Testis (tissue), 3 donors: ENCODE data around the gene ANKRD9. TPM values are rescaled to one million over a fixed set of nuclear protein-coding genes. Genes with fewer than 3 reads are reported as not detected.

Source experiments
- DNase-seq: peaks from one replicate; pipeline ENCODE4 v3.0.0-alpha.2; 2019
- H3K27ac ChIP-seq, 2 donors: fragments of 200-600 bp; sonication (generic); one replicate each; pipeline ENCODE4 v1.5.1; 2019
- H3K27me3 ChIP-seq: fragments of 200-600 bp; sonication (generic); one replicate; pipeline ENCODE4 v1.5.1; 2019
- H3K36me3 ChIP-seq: fragments of 200-600 bp; sonication (generic); one replicate; pipeline ENCODE4 v1.5.1; 2017; ENCODE audit warnings: low read depth; ENCODE audit errors: missing control alignments
- H3K4me1 ChIP-seq: fragments of 200-600 bp; sonication (generic); one replicate; pipeline ENCODE4 v1.5.1; 2019
- H3K4me3 ChIP-seq, 2 donors: fragments of 200-600 bp; sonication (generic); one replicate each; pipeline ENCODE4 v1.5.1; 2017 to 2019
- H3K9me3 ChIP-seq: fragments of 200-600 bp; sonication (generic); one replicate; pipeline ENCODE4 v1.5.1; 2017
- CTCF ChIP-seq, 3 experiments: fragments of 450-650 bp in 2 of 3; fragments of 200-600 bp in 1 of 3; sonication (generic) in 1 of 3; IDR thresholded peaks; one replicate each; pipeline ENCODE4 v1.5.1; 2016 to 2019; ENCODE audit warnings: antibody characterized with exemption in 3 of 3, mild to moderate bottlenecking in 2 of 3, moderate library complexity in 1 of 3
- POLR2A ChIP-seq: fragments of 450-650 bp; IDR thresholded peaks from one replicate; pipeline ENCODE4 v1.6.1; 2017; ENCODE audit warnings: antibody characterized with exemption, mild to moderate bottlenecking, moderate library complexity
- WGBS, 2 donors: methylation state at CpG; one replicate each; pipeline ENCODE4 v1.1.5; 2018; 5-methylcytosine and 5-hydroxymethylcytosine counted together
- intact Hi-C: fragments of 100-400 bp; cut with DNase I; formaldehyde crosslinking; loops from one replicate; pipeline ENCODE4 v1.15.1; 2023; ENCODE audit warnings: low total_unique reads
- polyA plus RNA-seq: library from polyadenylated mRNA; stranded (reverse); fragments of 350-450 nt; fragmentation: Illumina TruSeq; extraction: RNeasy Lipid Tissue Mini Kit (QIAGEN cat#74804); gene quantifications from one replicate; pipeline ENCODE4 v1.2.3, GENCODE V29; 2014; ENCODE audit warnings: low read depth, low replicate concordance; ENCODE audit not compliant: insufficient read depth
- total RNA-seq, 2 donors: library from RNA; depleted of rRNA; stranded (reverse); fragments of >200 nt; gene quantifications; one replicate each; pipeline ENCODE4 v1.2.3, GENCODE V29; 2016

The ANKRD9 gene
- total and polyA plus RNA-seq, 3 donors from 2014 or later: 21.0 to 153 (median 88.7) TPM

GRCh38 chr14:102462391-102462790 is 47.2 kb downstream of the ANKRD9 start:
- 76 to 89% methylated on average over 4 of the region's 4 CpGs for WGBS, 2 donors
- no peak overlapping the region for H3K27ac ChIP-seq
- intact Hi-C loops: no loop called here
- H3K27me3 ChIP-seq: no peaks in the 10 kb centered on the region
- no peaks in the 10 kb centered on the region for H3K9me3 ChIP-seq
- no peaks in the 10 kb centered on the region for H3K36me3 ChIP-seq
- TF ChIP-seq CTCF (IDR thresholded peaks at IDR 0.05) (no peak), POLR2A (no peak)
- H3K4me3 ChIP-seq: no peak overlapping the region
- peaks cover 4% of the 10 kb centered on the region for H3K4me1 ChIP-seq
- no peak for DNase-seq

GRCh38 chr14:102461490-102462338 is 47.9 kb downstream of the ANKRD9 start:
- Histone ChIP-seq H3K4me3 (no peak overlapping the region), H3K27me3 (no peaks in the 10 kb centered on the region), H3K9me3 (no peaks in the 10 kb centered on the region), H3K4me1 (peaks cover 4% of the 10 kb centered on the region), H3K27ac (no peak overlapping the region), H3K36me3 (no peaks in the 10 kb centered on the region)
- no peak for TF ChIP-seq POLR2A
- no peak for TF ChIP-seq CTCF (IDR thresholded peaks at IDR 0.05)
- intact Hi-C loops: no loop called here
- no peak for DNase-seq
- WGBS, 2 donors: 78 to 82% methylated on average over 14 of the region's 14 CpGs

DNA sequence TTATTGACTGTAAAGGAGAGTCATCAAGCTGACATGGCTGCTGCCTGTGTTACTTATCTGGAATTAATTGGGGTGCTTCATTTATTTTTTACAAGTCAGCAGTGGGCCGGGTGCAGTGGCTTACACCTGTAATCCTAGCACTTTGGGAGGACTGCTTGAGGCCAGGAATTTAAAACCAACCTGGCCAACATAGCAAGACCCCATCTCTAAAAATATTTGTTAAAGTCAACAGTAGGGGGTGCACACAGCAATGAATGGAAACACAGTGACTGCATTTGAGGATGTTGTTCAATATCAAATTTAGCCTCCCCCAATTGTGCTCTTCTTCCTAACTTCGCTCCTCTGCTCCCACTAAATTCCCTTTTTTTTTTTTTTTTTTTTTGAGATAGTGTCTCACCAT is 52.1 kb downstream of the ANKRD9 start:
- Histone ChIP-seq H3K27ac (no peak overlapping the region), H3K27me3 (no peaks in the 10 kb centered on the region), H3K36me3 (no peaks in the 10 kb centered on the region), H3K4me3 (no peak overlapping the region), H3K9me3 (no peaks in the 10 kb centered on the region), H3K4me1 (peaks cover 4% of the 10 kb centered on the region)
- intact Hi-C loops: no loop called here
- TF ChIP-seq POLR2A: no peak
- no peak for TF ChIP-seq CTCF (IDR thresholded peaks at IDR 0.05)
- no peak for DNase-seq
- 50 to 97% methylated on average over 2 of the region's 2 CpGs for WGBS, 2 donors

GRCh38 chr14:102454711-102455110 is 54.9 kb downstream of the ANKRD9 start:
- 75% methylated on average over 5 of the region's 5 CpGs; no CpG with 5 or more reads in 1 of the 2 donors for WGBS, 2 donors
- peaks cover 4% of the 10 kb centered on the region for H3K4me1 ChIP-seq
- H3K27ac ChIP-seq: no peak overlapping the region
- DNase-seq: no peak
- H3K9me3 ChIP-seq: no peaks in the 10 kb centered on the region
- H3K27me3 ChIP-seq: no peaks in the 10 kb centered on the region
- H3K4me3 ChIP-seq: no peak overlapping the region
- TF ChIP-seq CTCF (IDR thresholded peaks at IDR 0.05) (no peak), POLR2A (no peak)
- intact Hi-C loops: no loop called here
- no peaks in the 10 kb centered on the region for H3K36me3 ChIP-seq

- intact Hi-C loops: no loop called here
- no peaks in the 10 kb centered on the region for H3K4me1 ChIP-seq
- H3K4me3 ChIP-seq: no peak overlapping the region
- no peaks in the 10 kb centered on the region for H3K27me3 ChIP-seq
- H3K27ac ChIP-seq: no peak overlapping the region
- no peaks in the 10 kb centered on the region for H3K9me3 ChIP-seq
- WGBS, 2 donors: 95 to 96% methylated on average over 7 to 24 of the region's 24 CpGs
- no peak for TF ChIP-seq CTCF (IDR thresholded peaks at IDR 0.05)
- no peak for TF ChIP-seq POLR2A
- no peak for DNase-seq
- no peaks in the 10 kb centered on the region for H3K36me3 ChIP-seq
These were observed 57.3 kb downstream of the ANKRD9 start for GRCh38 chr14:102452302-102452701.
